ENCODE measurements around the gene NOTUM. TPM values are rescaled to one million over a fixed set of nuclear protein-coding genes. Genes with fewer than 3 reads are reported as not detected.
"Not testable (repeated sequence)": the region's sequence is repeated elsewhere in the genome, so short reads cannot be mapped to it uniquely, and the experiment has no call there.

Gene NOTUM
- polyA plus RNA-seq, 4 donors = 1.7 to 3.7 (median 2.4) TPM

DNA sequence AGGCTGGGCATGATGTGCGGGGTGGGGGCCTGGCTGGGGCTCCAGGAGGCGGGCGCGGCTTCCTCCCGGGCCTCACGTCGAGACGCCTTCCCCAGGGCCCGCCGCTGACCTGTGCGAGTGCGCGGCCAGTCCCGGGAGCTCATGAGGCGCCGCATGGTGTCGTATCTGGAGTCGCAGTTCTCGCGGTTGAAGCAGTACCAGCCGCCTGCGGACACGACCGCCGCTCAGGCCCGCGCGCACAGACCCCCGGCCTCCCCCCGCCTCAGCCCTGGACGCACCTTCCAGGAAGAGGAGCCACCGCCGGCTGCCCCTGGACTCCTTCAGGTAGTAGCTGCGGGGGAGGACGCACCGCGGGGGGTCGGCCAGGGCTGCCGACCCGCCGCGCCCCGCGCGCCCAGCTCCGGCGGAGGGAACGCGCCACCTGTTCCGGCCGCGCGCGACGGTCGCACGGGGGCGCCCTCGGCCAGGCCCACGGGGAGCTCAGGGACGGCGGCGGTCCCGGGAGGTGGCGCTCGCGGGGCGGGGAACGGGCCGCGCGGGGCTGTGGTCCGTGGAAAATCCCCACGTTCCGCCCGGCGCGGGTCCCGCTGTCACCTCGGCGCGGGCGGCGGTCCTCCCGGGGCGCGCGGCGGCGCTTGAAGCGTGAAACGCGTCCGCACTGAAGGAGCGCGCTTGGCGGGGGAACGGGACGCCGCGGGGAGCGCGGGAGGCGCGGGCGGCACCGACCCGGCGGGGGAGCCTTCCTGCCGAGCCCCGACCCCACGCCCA lies 1.4 kb downstream of the NOTUM start:
- DNase-seq (ENCODE audit: low read depth in 4 of 4, low spot score in 3 of 4) = no peak

DNA sequence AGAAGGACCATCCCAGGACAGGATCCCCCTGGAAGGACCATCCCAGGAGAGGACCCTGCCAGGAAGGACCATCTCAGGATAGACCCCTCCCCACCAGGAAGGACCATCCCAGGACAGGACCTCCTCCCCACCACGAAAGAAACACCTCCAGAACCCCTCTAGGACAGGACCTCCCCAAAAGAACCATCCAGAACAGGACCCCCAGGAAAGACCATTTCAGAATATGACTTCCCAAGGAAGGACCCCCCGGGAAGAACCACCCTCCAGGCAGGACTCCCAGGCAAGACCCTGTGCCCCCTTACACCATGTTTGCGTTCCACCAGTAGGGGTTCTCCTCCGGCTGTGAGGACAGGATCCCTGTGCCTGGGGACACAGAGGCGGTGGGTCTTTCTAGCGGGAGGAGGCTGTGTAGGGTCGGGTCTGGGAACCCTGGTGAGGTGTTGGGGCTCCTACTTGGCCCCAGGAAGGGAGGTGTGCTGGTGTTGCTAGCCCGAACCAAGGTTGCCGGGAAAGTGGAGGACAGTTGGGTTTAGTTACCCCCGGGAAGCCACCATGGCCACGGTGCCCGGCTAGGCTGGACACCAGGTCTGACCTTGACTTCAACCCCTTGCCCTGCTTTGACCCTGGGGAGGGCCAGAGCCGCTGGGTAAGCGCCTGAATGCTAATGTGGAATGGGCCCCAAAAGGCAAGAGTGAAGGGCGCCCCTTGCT lies 2.2 kb downstream of the NOTUM start:
- DNase-seq (ENCODE audit: low read depth in 4 of 4, low spot score in 3 of 4) = no peak

DNA sequence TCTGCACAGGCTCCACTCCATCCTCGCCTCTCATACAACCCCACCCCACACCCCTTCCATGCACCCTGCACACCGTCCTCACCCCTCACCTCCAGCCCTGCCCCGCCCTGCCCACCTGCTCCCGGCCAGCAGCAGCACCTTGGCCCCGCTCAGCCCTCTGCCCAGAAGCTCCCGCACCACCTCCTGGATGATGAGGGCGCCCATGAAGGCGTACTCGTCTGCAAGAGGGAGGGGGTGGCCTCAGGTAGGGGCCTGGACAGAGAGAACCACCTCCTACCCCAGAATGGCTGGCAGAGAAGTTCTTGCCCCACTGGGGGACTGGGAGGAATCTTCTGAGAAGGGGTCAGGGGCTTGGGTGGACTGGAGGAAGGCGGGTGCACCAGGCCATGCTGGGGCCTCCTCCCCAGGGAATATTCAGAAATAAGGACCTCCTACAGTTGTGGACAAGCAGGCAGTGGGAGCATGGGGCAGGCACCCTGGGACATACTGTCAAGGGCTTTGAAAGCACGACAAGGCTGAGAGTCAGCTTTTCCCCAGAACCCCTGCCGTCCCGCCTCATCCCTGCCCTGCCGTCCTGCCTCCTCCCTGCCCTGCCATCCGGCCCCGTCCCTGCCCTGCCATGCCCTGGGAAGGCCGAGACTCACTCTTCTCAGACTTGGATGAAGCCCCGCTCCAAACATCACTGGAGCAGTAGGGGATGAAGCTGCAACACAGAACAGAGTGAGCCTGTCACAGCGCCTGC lies 3.1 kb downstream of the NOTUM start:
- no peak for DNase-seq (ENCODE audit: low read depth in 4 of 4, low spot score in 3 of 4)

GRCh38 chr17:81956607-81957589 lies 4.1 kb downstream of the NOTUM start:
- no peak for DNase-seq (ENCODE audit: low read depth in 4 of 4, low spot score in 3 of 4)

DNA sequence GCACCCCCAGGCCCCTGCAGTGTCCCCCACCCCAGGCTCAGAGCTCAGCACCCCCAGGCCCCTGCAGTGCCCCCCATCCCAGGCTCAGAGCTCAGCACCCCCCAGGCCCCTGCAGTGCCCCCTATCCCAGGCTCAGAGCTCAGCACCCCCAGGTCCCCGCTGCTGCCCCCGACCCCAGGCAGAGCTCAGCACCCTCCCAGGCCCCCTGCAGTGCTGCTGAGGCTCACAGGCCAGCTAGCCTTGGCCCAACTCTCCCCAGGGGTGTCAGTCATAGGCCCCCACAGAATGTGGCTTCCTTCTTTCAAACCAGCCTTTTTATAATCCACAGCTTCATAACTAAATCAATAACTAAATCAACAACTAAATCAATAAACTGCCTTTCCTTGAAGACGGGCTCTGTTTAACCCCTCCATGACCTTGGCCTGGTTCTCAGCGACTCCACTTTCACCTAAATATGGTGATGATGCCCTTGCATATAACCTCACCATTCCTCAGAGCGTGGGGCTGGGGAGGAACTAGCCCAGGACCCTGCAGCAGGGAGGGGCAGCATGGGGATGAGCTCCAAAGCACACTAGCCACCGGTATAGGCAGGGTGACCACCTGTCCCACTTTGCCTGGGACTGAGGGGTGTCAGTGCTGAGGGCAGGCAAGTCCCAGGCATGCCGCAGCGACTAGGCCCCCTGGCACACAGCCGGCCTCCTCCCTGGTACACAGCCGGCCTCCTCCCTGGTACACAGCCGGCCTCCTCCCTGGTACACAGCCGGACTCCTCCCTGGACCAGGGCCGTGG lies 5.0 kb downstream of the NOTUM start:
- no peak for DNase-seq (ENCODE audit: low read depth in 4 of 4, low spot score in 3 of 4)

DNA sequence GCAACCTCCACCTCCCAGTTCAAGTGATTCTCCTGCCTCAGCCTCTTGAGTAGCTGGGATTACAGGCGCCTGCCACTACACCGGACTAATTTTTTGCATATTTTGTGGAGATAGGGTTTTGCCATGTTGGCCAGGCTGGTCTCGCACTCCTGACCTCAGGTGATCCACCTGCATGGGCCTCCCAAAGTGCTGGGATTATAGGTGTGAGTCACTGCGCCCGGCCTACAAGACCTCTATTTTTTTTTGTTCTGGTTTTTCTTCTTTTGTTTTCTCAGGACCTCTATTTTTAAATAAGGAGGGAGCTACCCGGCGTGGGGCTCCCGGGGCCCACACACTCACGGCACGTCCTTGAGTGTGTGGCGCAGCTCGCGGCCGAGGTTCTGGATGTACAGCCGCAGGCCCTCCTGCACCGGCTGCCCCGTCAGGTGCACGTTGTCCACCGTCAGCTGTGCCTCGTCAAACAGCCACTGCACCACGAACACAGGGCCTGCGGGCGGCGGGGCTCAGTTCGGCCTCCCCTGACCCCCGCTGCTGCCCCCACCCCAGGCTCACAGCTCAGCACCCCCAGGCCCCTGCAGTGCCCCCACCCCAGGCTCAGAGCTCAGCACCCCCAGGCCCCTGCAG lies 5.8 kb downstream of the NOTUM start:
- no peak for DNase-seq (ENCODE audit: low read depth in 4 of 4, low spot score in 3 of 4)

GRCh38 chr17:81954131-81955057 lies 6.6 kb downstream of the NOTUM start:
- no peak for DNase-seq (ENCODE audit: low read depth in 4 of 4, low spot score in 3 of 4)

DNA sequence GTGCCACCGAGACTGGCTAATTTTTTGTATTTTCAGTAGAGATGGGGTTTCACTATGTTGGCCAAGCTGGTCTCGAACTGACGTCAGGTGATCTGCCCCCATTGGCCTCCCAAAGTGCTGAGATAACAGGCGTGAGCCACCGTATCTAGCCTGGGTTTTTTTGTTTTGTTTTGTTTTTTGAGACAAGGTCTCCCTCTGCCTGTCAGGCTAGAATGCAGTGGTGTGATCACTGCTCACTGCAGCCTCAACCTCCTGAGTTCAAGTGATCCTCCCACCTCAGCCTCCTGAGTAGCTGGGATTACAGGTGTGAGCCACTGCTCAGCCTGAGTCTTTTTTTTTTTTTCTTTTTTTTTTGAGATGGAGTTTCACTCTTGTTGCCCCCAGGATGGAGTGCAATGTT lies 7.5 kb downstream of the NOTUM start:
- not testable (repeated sequence) for DNase-seq (ENCODE audit: low read depth in 4 of 4, low spot score in 3 of 4)

DNA sequence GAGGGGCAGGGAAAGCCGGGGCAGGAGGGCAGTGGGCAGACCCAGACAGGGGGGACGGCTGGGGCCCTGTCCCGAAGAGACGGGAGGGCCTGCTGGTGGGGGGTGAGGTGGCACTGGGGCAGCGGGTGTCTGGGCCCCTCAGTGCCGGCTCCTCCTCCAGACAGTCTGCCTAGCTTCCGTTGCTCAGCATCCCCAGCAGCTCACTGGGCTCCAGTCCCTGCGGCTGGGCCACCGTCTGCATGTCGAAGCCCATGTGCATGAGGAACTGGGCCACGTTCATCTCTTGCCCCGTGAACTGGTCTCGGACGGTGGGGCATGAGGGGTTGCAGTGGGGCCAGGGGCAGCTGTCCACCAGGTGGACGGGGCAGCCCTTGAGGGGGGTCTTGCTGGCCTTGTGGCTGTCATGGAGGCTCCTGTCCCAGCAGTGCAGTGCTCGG lies 8.2 kb downstream of the NOTUM start:
- no peak for DNase-seq (ENCODE audit: low read depth in 4 of 4, low spot score in 3 of 4)

DNA sequence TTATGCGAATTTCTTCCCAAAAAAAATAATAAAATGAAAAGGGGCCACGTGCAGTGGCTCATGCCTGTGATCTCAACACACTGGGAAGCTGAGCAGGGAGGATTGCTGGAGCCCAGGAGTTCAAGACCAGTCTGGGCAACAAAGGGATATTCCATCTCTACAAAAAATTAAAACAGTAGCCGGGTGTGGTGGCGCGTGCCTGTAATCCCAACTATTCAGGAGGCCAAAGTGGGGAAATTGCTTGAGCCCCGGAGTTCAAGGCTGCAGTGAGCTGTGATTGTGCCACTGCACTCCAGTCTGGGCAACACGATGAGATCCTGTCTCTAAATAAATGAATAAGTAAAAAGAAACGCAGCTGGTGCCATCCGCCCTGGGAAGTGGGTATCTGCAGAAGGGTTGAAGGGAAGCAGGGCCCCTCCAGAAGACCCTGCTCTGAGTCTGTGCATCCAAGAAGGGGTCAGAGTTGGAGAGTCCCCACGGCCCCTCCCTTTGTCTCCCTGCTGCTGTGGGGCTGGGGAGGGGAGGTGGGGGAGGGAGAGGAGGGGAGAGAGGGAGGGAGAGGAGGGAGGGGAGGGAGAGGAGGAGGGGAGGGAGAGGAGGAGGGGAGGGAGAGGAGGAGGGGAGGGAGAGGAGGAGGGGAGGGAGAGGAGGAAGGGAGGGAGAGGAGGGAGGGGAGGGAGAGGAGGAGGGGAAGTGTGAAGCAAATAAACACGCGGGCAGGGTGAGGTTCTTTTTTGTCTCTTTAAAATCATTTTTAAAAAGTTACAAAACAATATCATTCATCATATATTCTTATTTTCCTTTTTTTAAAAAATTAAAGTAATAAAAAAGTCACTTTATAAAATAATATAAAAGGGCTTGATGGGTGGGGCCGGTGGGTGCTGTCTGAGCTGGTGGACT lies 9.0 kb downstream of the NOTUM start:
- DNase-seq (ENCODE audit: low read depth in 4 of 4, low spot score in 3 of 4) = no peak

- no peak for DNase-seq (ENCODE audit: low read depth in 4 of 4, low spot score in 3 of 4)
Measured at GRCh38 chr17:81950501-81950900, 10.5 kb downstream of the NOTUM start.

- DNase-seq (ENCODE audit: low read depth in 4 of 4, low spot score in 3 of 4) = no peak
Measured at GRCh38 chr17:81948635-81949378, 12.2 kb downstream of the NOTUM start.

GRCh38 chr17:81947189-81947588 lies 13.8 kb downstream of the NOTUM start, which contains the start of gene MYADML2:
MYADML2 (minus strand) TSS chr17:81947233; CDS start chr17:81941741, 5,492 bp downstream.
- no peak for DNase-seq (ENCODE audit: low read depth in 4 of 4, low spot score in 3 of 4)

DNA sequence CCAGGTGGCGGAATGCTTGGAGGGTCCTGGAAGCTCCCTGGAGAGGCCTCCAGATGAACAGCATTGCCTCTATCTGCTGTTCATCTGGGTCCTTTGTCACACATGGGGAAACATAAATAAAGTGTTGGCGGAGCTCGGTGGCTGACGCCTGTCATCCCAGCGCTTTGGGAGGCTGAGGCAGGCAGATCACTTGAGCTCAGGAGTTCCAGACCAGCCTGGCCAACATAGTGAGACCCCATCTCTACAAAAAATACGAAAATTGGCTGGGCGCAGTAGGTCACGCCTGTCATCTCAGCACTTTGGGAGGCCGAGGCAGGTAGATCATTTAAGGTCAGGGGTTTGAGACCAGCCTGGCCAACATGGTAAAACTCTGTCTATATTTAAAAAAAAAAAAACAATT lies 16.1 kb downstream of the NOTUM start:
- DNase-seq (ENCODE audit: low read depth in 4 of 4, low spot score in 3 of 4) = no peak

DNA sequence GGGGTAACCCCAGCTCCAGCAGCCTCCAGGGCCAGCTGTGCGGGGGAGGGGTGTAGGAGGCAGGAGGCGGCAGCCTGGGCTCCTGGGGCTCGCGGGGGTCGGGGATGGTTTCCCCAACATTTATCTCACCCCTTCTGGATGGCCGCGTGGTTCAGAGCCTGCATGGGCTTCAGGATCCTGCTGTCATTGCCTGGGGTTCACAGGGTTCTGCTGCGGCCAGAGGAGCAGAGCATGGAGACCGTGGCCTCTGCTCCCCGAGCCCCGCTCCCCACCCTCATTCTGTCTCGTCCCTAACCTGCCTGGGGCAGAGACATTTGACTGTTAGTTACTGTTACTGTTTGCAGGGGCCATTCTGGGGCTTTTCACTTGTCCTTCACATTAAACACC lies 18.8 kb downstream of the NOTUM start:
- DNase-seq (ENCODE audit: low read depth in 4 of 4, low spot score in 3 of 4) = no peak

Data from right renal pelvis (tissue), 4 donors.